ENCODE results near the gene PLXNA2. TPM values are rescaled to one million over a fixed set of nuclear protein-coding genes. Genes with fewer than 3 reads are reported as not detected.

PLXNA2 gene
- total and polyA plus RNA-seq, 11 donors, result 9.2 to 28.2 (median 18.0) TPM

DNA sequence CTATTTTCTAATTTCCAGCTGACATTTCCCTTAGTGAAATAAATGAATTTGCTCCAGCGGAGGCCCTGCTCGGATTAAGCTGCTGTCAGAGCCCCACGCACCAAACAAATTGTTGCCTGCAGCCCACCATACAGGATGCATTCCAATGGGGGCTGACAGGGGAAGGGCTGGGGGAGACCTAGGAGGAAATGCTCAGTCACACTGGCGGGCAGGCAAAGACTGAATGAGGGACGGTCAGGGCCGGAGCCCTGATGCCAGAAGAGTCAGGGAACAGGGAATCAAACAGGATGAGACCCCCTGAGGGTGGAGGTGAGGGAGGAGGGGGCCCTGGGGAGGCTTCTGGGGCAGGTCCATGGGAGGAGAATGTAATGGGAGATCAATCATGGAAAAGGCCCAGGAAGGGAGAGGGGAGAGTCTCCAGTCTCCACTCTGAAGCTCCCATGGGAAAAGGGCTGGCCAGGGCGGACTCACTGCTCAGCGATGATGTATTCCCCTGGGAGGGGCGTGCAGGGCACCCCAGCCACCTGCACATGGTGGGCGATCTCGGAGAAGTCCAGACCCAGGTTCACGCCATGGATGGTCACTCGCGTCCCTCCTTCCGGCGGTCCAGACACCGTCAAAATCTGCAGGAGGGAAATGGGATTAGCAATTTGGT, 183.8 kb downstream of the PLXNA2 start:
- intact Hi-C loops (cut with DNase I), result no loop called here
- DNase-seq, result no peak
- 94 to 96% (median 95%) methylated on average over 17 of the region's 17 CpGs for WGBS, 4 donors
- no peak for ATAC-seq
- TF ChIP-seq, protein P1, sequence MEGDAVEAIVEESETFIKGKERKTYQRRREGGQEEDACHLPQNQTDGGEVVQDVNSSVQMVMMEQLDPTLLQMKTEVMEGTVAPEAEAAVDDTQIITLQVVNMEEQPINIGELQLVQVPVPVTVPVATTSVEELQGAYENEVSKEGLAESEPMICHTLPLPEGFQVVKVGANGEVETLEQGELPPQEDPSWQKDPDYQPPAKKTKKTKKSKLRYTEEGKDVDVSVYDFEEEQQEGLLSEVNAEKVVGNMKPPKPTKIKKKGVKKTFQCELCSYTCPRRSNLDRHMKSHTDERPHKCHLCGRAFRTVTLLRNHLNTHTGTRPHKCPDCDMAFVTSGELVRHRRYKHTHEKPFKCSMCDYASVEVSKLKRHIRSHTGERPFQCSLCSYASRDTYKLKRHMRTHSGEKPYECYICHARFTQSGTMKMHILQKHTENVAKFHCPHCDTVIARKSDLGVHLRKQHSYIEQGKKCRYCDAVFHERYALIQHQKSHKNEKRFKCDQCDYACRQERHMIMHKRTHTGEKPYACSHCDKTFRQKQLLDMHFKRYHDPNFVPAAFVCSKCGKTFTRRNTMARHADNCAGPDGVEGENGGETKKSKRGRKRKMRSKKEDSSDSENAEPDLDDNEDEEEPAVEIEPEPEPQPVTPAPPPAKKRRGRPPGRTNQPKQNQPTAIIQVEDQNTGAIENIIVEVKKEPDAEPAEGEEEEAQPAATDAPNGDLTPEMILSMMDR (IDR thresholded peaks at IDR 0.05), result no peak
- TF ChIP-seq POLR2A (IDR thresholded peaks at IDR 0.05), result no peak
- Histone ChIP-seq H3K4me3 (no peak overlapping the region), H3K9me3 (no peaks in the 10 kb centered on the region), H3K27ac (no peak overlapping the region), H3K27me3 (no peaks in the 10 kb centered on the region), H3K4me1 (peaks cover 0 to 15% (median 3%) of the 10 kb centered on the region in 12 donors), H3K36me3 (peaks cover 0 to 72% (median 39%) of the 10 kb centered on the region in 9 donors)

DNA sequence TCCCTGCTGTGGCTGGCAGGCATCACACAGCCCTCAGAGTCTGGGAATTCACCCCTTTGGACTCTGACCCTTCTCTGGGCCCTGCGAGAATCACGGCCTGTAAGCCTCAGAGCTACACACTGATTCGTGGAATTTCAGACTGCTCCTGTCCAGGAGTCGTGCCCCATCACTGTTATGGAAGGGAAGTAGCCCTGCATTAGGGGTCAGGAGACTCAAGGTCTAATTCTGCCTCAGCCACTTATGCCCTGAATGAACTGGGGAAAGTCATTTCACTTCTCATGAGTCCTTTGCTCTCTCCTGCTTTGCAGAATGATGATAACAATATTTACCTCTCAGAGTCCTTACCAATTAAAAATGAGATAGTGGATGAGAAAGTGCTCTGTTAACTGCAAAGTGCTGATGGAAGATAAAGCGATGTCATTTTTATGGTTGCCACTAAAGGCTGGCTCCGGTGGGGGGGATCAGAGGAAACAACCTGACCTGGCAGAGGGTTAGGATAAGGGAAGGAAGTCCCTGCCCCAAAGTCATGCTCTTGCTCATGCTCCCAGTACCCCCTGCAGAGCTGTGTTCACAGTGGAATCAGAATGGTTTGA, 184.7 kb downstream of the PLXNA2 start:
- DNase-seq, result no peak
- no peak for ATAC-seq
- Histone ChIP-seq H3K36me3 (peaks cover 0 to 77% (median 41%) of the 10 kb centered on the region in 9 donors), H3K27ac (no peak overlapping the region), H3K4me1 (peaks cover 0 to 15% (median 2%) of the 10 kb centered on the region in 12 donors), H3K9me3 (no peaks in the 10 kb centered on the region), H3K27me3 (no peaks in the 10 kb centered on the region), H3K4me3 (no peak overlapping the region)
- TF ChIP-seq, protein P1 (IDR thresholded peaks at IDR 0.05), result no peak
- TF ChIP-seq POLR2A (IDR thresholded peaks at IDR 0.05), result no peak
- 84 to 90% (median 86%) methylated on average over 6 of the region's 6 CpGs for WGBS, 4 donors
- intact Hi-C loops (cut with DNase I), result no loop called here

DNA sequence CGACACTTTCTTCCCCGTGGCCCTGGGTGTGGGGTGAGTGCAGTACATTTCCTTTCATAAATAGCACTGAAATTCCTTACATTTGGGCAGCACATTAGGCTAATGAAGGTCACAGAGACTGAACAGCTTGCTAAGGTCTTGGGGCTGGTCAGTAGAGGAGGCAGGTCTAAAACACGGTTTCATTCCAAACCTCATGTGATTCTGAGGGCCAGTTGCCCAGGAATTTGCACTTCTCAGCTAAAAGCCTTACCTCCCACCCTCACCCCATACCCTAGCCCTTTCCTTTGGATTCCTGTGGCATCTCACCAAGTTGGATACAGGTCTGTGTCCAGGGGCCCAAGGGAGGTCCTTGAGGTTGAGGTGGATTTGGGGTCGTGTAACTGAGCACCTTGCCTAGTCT, 185.4 kb downstream of the PLXNA2 start:
- Histone ChIP-seq H3K27me3 (no peaks in the 10 kb centered on the region), H3K36me3 (peaks cover 0 to 83% (median 48%) of the 10 kb centered on the region in 9 donors), H3K4me1 (peaks cover 0 to 15% (median 2%) of the 10 kb centered on the region in 12 donors), H3K4me3 (no peak overlapping the region), H3K9me3 (no peaks in the 10 kb centered on the region), H3K27ac (no peak overlapping the region)
- WGBS, 4 donors, result 73 to 86% (median 85%) methylated on average over 4 of the region's 4 CpGs
- TF ChIP-seq, protein P1 (IDR thresholded peaks at IDR 0.05), result no peak
- no peak for TF ChIP-seq POLR2A (IDR thresholded peaks at IDR 0.05)
- ATAC-seq (no peak), DNase-seq (no peak)
- intact Hi-C loops (cut with DNase I), result no loop called here

DNA sequence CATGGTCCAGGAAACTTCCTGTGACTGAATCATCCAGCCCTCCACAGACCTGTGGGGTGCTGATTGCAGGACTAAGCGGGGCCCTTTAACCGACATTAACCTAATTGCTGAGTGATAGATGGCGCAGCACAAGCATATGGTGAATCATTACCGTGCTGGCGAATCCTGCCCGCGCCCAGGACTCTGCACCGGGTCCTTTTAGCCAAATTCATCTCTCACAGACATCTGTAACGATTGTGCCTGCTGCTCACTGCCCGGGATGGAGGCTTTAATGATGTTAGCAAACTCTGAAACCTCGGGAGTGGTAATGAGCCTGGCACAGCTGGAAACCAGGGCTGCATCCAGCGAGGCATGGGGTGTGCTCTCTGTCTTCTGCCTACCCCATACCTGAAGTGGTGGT, 185.9 kb downstream of the PLXNA2 start:
- no peak for TF ChIP-seq POLR2A (IDR thresholded peaks at IDR 0.05)
- TF ChIP-seq, protein P1 (IDR thresholded peaks at IDR 0.05), result no peak
- 88 to 97% (median 95%) methylated on average over 9 to 12 of the region's 12 CpGs for WGBS, 4 donors
- intact Hi-C loops (cut with DNase I), result no loop called here
- Histone ChIP-seq H3K9me3 (no peaks in the 10 kb centered on the region), H3K27ac (no peak overlapping the region), H3K4me1 (peaks cover 0 to 15% (median 2%) of the 10 kb centered on the region in 12 donors), H3K27me3 (no peaks in the 10 kb centered on the region), H3K36me3 (peaks cover 0 to 85% (median 53%) of the 10 kb centered on the region in 9 donors), H3K4me3 (no peak overlapping the region)
- no peak for ATAC-seq
- DNase-seq, result no peak
